A549 treated with dexamethasone at 1 μM for 4 hours (cell line): Measurements from ENCODE around the gene LIN7A. TPM values are rescaled to one million over a fixed set of nuclear protein-coding genes. Genes with fewer than 3 reads are reported as not detected.

ENCODE experiments used
- total RNA-seq: library from RNA; stranded (reverse); fragments of 200-300 nt; extraction: Qiagen RNA extraction; gene quantifications from 5 replicates; pipeline ENCODE4 v1.2.3, GENCODE V29; 2022

Gene LIN7A
- total RNA-seq, result 0.17 to 0.28 TPM (median 0.20 TPM) in 5 replicates

GRCh38 chr12:80937391-80938238 lies at the start of gene LIN7A:
TSS of gene LIN7A (minus strand) at chr12:80937934. CDS start at chr12:80937722, 212 bp downstream.

Other genes with a start within 250 kb of the LIN7A start
- gene MYF6, start 230.3 kb downstream of the LIN7A start, total RNA-seq, result not detected in 5 replicates
- gene MYF5, start 221.0 kb downstream of the LIN7A start, total RNA-seq, result not detected in 5 replicates
- gene ACSS3, start 140.1 kb upstream of the LIN7A start, total RNA-seq, result not detected in 5 replicates